ENCODE measurements around the gene ARHGAP10. TPM values are rescaled to one million over a fixed set of nuclear protein-coding genes. Genes with fewer than 3 reads are reported as not detected.

Gene ARHGAP10, protein sequence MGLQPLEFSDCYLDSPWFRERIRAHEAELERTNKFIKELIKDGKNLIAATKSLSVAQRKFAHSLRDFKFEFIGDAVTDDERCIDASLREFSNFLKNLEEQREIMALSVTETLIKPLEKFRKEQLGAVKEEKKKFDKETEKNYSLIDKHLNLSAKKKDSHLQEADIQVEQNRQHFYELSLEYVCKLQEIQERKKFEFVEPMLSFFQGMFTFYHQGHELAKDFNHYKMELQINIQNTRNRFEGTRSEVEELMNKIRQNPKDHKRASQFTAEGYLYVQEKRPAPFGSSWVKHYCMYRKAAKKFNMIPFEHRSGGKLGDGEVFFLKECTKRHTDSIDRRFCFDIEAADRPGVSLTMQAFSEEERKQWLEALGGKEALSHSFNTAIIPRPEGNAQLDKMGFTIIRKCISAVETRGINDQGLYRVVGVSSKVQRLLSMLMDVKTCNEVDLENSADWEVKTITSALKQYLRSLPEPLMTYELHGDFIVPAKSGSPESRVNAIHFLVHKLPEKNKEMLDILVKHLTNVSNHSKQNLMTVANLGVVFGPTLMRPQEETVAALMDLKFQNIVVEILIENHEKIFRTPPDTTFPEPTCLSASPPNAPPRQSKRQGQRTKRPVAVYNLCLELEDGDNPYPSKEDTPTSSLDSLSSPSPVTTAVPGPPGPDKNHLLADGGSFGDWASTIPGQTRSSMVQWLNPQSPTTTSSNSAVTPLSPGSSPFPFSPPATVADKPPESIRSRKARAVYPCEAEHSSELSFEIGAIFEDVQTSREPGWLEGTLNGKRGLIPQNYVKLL
- 7.2 TPM for total RNA-seq

DNA sequence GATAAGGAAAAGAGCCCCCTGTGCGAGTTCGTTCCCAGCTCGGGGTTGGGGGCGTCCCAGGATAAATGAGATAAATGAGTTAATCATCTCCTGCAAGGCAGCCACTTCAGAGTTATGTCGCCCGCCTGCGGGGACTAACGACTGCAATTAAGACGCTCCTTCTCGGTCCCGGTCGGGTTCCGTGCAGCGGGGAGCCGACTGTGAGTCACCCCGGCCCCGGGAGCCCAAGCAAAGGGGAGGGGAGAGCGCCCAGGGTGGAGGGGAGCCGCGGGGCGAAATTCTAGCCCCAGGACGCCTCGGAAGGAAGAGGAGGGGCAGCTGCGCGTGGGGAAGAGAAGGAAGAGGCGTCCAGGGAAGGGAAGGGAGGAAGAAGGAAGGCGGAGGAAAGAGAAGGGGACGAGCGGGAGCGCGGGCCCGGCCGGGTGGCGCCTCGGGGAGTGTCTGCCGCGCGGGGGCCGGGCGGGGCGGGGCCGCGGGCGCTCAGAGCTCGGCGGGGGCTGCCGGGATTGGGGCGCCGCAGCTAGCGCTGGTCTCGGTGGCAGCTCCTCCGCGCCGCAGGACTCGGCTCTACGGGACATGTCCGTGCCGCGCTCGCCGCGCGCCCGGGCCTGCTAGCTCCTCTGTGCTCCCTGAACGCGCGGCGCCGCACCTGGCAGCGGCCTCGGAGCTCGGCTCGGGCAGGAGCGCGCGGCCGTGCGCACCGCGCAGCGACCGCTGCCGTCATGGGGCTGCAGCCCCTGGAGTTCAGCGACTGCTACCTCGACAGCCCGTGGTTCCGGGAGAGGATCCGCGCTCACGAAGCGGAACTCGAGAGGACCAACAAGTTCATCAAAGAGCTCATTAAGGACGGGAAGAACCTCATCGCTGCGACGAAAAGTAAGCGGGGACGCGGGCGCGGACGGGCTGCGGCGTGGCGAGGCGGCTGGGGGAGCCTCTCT lies at the start of gene ARHGAP10:
ARHGAP10 (plus strand) TSS at position 509 of the 938 bp plus-strand sequence; CDS start at position 723, 214 bp downstream.

DNA sequence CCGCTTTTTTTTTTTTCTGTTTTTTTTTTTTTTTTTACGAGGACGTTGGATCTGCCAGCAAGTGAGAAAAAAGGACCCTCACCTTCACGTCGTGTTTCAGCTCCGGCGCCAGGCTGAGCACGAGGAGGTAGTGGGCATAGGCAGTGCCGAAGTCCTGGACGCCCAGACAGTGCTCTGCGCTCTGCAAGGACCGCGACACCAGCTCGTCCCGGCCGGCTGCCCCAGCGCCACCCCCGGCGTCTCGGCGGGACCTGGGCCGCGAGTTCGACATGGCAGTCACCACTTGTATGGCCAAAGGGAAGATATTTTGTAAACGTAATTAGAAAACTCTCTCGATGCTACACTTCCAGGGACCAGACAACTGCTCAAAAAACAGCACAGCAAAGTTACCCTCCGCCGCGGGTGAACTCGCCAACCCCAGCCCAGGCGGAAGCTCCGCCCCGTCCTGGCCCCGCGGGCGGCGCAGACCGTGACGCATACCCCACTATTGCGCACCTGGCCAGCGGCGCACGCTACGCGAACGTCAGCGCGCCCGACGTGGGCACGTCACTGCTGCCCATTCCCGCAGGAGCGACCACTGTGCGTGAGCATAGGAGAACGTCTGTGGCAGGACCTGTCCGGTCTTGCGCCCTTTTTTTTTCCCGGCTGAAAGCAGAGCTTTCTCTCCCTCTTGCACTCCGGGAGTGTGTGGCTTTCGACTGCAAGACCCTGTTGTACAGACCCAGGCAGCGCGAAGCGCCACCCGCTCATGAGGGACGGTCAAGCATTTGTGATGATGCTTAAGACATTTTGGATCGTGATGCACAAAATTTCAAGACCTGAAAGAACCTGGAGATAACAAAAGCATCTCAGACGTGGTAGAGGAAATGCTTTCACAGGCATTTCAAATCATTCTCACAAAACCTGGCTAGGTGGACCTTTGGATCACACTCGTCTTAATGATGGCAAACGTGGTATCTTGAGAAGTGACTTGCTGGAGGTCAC lies 47.9 kb upstream of the ARHGAP10 start, which contains the start of gene PRMT9:
PRMT9 (minus strand) TSS at position 447 of the 984 bp plus-strand sequence; CDS start at position 271, 176 bp downstream.

Small RNA genes lying within 50 kb of the gene (small RNA-seq; reads per million reads assigned to genes)
- gene MIR4799 = not detected
- gene RN7SL254P = not detected
- gene RNA5SP165 = not detected

Other genes starting within 250 kb of the ARHGAP10 start
- gene TMEM184C, start 114.7 kb upstream of the ARHGAP10 start, total RNA-seq = 47.1 TPM
- 18.0 TPM for gene PRMT9, start 47.9 kb upstream of the ARHGAP10 start, total RNA-seq